SK-N-SH (cell line): ENCODE results near the gene TMEM138. TPM values are rescaled to one million over a fixed set of nuclear protein-coding genes. Genes with fewer than 3 reads are reported as not detected.

Source experiments
- CTCF ChIA-PET: fragments of 300-600, 350-600 bp; formaldehyde crosslinking; extraction: SDS; loops from one replicate; lab custom pipeline; 2021; lab: Yijun Ruan, JAX
- POLR2A ChIA-PET: fragments of 350-600 bp; sonication (Branson Sonifier 250); formaldehyde crosslinking; extraction: SDS; loops from one replicate; lab custom pipeline; 2020; ENCODE audit warnings: antibody characterized with exemption, inconsistent platforms; lab: Yijun Ruan, JAX
- DNase-seq: peaks from one replicate; pipeline ENCODE4 v3.0.0; 2012
- H2AFZ ChIP-seq: fragments of 200-600 bp; sonication (generic); 2 replicates; pipeline ENCODE4 v1.8.1; 2016; ENCODE audit warnings: antibody characterized with exemption, mild to moderate bottlenecking, low read depth
- H3F3A ChIP-seq: fragments of 200-600 bp; sonication (generic); replicated peaks from 2 replicates; pipeline ENCODE3; 2016; ENCODE audit warnings: antibody characterized with exemption, mild to moderate bottlenecking; ENCODE audit not compliant: insufficient read depth
- H3K27ac ChIP-seq, 2 experiments: fragments of 200-500 bp in 1 of 2; fragments of 200-600 bp in 1 of 2; sonication (Bioruptor generic) in 1 of 2; sonication (generic), shearing (Covaris generic) in 1 of 2; 2 replicates each; pipeline versions ENCODE4 v1.5.1 to v1.6.1; 2014 to 2016; ENCODE audit warnings: low read depth in 2 of 2, inconsistent platforms in 1 of 2, low read length in 1 of 2, mild to moderate bottlenecking in 1 of 2, mixed read lengths in 1 of 2
- H3K27me3 ChIP-seq: fragments of 200-600 bp; sonication (generic), shearing (Covaris generic); 2 replicates; pipeline ENCODE4 v1.6.1; 2016; ENCODE audit warnings: mixed run types; ENCODE audit not compliant: insufficient read depth
- H3K36me3 ChIP-seq, 2 experiments: fragments of 200-500 bp in 1 of 2; fragments of 200-600 bp in 1 of 2; sonication (Bioruptor generic) in 1 of 2; sonication (generic) in 1 of 2; replicated peaks in 1 of 2; 2 replicates each; pipeline versions ENCODE3 to v1.5.1; 2014 to 2016; ENCODE audit warnings: low read length in 1 of 2, mild to moderate bottlenecking in 1 of 2; ENCODE audit not compliant: insufficient read depth in 2 of 2, control insufficient read depth in 1 of 2
- H3K4me1 ChIP-seq, 2 experiments: fragments of 200-500 bp in 1 of 2; fragments of 200-600 bp in 1 of 2; sonication (Bioruptor generic) in 1 of 2; sonication (generic), shearing (Covaris generic) in 1 of 2; 2 replicates each; pipeline versions ENCODE4 v1.5.1 to v1.6.1; 2014 to 2016; ENCODE audit warnings: low read depth in 1 of 2, low read length in 1 of 2, mixed run types in 1 of 2; ENCODE audit not compliant: insufficient read depth in 2 of 2, control insufficient read depth in 1 of 2
- H3K4me2 ChIP-seq: fragments of 200-600 bp; sonication (generic), shearing (Covaris generic); 2 replicates; pipeline ENCODE4 v1.6.1; 2017; ENCODE audit warnings: mixed run types
- H3K4me3 ChIP-seq, 2 experiments: fragments of 200-500 bp in 1 of 2; fragments of 200-600 bp in 1 of 2; sonication (Bioruptor generic) in 1 of 2; sonication (generic), shearing (Covaris generic) in 1 of 2; 2 replicates each; pipeline versions ENCODE4 v1.5.1 to v1.8.1; 2014 to 2016; ENCODE audit warnings: low read depth in 2 of 2, inconsistent platforms in 1 of 2, low read length in 1 of 2, mild to moderate bottlenecking in 1 of 2, mixed read lengths in 1 of 2, moderate library complexity in 1 of 2
- H3K79me2 ChIP-seq: fragments of 200-600 bp; sonication (generic); 2 replicates; pipeline ENCODE4 v1.8.1; 2017; ENCODE audit warnings: mild to moderate bottlenecking; ENCODE audit not compliant: insufficient read depth
- H3K9ac ChIP-seq: fragments of 200-600 bp; sonication (generic); 2 replicates; pipeline ENCODE4 v1.6.1; 2017; ENCODE audit warnings: mixed run types
- H3K9me2 ChIP-seq: fragments of 200-600 bp; sonication (generic); 2 replicates; pipeline ENCODE4 v1.6.1; 2017; ENCODE audit warnings: mixed run types
- H3K9me3 ChIP-seq: fragments of 200-600 bp; sonication (generic); 2 replicates; pipeline ENCODE4 v1.6.1; 2017; ENCODE audit warnings: mixed run types, mild to moderate bottlenecking, moderate library complexity
- H4K20me1 ChIP-seq: fragments of 200-600 bp; sonication (generic); 2 replicates; pipeline ENCODE4 v1.6.1; 2017; ENCODE audit warnings: mild to moderate bottlenecking, mixed run types; ENCODE audit not compliant: insufficient read depth
- FOXM1 ChIP-seq: IDR thresholded peaks from 2 replicates; pipeline ENCODE4 v1.4.0; 2012; ENCODE audit warnings: low read depth, mild to moderate bottlenecking
- JUND ChIP-seq: IDR thresholded peaks from 2 replicates; pipeline ENCODE4 v1.4.0; 2012
- NFIC ChIP-seq: IDR thresholded peaks from 2 replicates; pipeline ENCODE4 v1.4.0; 2012; ENCODE audit warnings: borderline replicate concordance
- RAD21 ChIP-seq: IDR thresholded peaks from 2 replicates; pipeline ENCODE4 v1.6.1; 2012; ENCODE audit warnings: mild to moderate bottlenecking, low read length
- RCOR1 ChIP-seq: fragments of 150-350 bp; IDR thresholded peaks from 2 replicates; pipeline ENCODE4 v1.6.1; 2017; ENCODE audit warnings: antibody characterized with exemption, low read length
- SIN3A ChIP-seq: IDR thresholded peaks from 2 replicates; pipeline ENCODE4 v1.6.1; 2012; ENCODE audit warnings: low read depth, mild to moderate bottlenecking, low read length, moderate library complexity, borderline replicate concordance
- TAF1 ChIP-seq: IDR thresholded peaks from 2 replicates; pipeline ENCODE4 v1.6.1; 2012; ENCODE audit warnings: low read depth, mild to moderate bottlenecking, low read length, moderate library complexity, borderline replicate concordance
- YY1 ChIP-seq: IDR thresholded peaks from 2 replicates; pipeline ENCODE4 v1.4.0; 2012; ENCODE audit warnings: low read depth, mild to moderate bottlenecking
- WGBS: methylation state at CpG from one replicate; pipeline ENCODE4 v1.1.6; 2017; ENCODE audit warnings: low lambda C conversion rate; 5-methylcytosine and 5-hydroxymethylcytosine counted together
- polyA plus RNA-seq, 3 experiments: library from polyadenylated mRNA; depleted of rRNA; stranded (reverse); fragments of >200 nt; gene quantifications; 2 replicates each; pipeline ENCODE4 v1.2.3, GENCODE V29; 2012
- TF ChIP-seq, protein P1 (sequence below): IDR thresholded peaks from 2 replicates; pipeline ENCODE4; 2012

The TMEM138 gene
- polyA plus RNA-seq, 1 of the 3 experiments (the other 2 are of a cell fraction) = 82.2 TPM

DNA sequence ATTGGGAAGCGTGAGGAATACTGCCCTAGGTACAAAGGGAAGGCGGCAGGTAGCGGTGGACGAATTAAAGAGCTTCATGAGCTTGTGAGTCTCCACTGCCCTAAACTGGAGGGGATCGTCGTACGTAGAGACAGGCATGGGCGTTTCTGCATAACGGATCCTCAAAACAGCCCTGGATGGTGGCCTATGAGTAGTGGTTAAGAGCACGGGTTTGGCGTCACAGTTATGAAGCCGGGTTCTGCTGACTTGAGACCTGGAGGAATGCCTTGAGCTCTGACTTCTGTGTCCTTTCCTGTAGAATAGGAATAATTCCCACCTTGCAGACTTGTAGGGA is 335 bp downstream of the TMEM138 start (continued):
- TF ChIP-seq, protein P1, sequence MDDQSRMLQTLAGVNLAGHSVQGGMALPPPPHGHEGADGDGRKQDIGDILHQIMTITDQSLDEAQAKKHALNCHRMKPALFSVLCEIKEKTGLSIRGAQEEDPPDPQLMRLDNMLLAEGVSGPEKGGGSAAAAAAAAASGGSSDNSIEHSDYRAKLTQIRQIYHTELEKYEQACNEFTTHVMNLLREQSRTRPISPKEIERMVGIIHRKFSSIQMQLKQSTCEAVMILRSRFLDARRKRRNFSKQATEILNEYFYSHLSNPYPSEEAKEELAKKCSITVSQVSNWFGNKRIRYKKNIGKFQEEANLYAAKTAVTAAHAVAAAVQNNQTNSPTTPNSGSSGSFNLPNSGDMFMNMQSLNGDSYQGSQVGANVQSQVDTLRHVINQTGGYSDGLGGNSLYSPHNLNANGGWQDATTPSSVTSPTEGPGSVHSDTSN = no peak

GRCh38 chr11:61364012-61364675 is 2.0 kb downstream of the TMEM138 start:
- CTCF ChIA-PET = interaction anchor here (0.6 to 12.1 kb wide), 4 partner anchors 8 to 71 kb away, joined by 3 to 101 read pairs (median 48); no protein-coding TSS in a partner anchor
- peaks cover 10 to 14% of the 10 kb centered on the region in 2 experiments; a peak in 3 of 4 replicates for H3K4me1 ChIP-seq
- no peak overlapping the region for H3K9ac ChIP-seq
- no peaks in the 10 kb centered on the region for H4K20me1 ChIP-seq
- H3K79me2 ChIP-seq = peaks cover 43% of the 10 kb centered on the region
- WGBS = 100% methylated on average over 5 of the region's 5 CpGs
- POLR2A ChIA-PET = interaction anchor here (1.4 to 3.9 kb wide), 4 partner anchors 19 to 31 kb away, joined by 3 to 57 read pairs (median 10); partner anchors contain the start of genes DDB1, TKFC and TMEM216
- no peaks in the 10 kb centered on the region for H3K9me2 ChIP-seq
- peaks cover 14% of the 10 kb centered on the region for H3F3A ChIP-seq
- no peaks in the 10 kb centered on the region for H3K27me3 ChIP-seq
- no peak overlapping the region for H3K4me2 ChIP-seq
- DNase-seq = no peak
- no peak overlapping the region for H3K4me3 ChIP-seq
- H3K27ac ChIP-seq = no peak overlapping the region
- H2AFZ ChIP-seq = no peak overlapping the region
- no peaks in the 10 kb centered on the region for H3K9me3 ChIP-seq
- no peak for TF ChIP-seq NFIC
- no peak for TF ChIP-seq FOXM1
- no peak for TF ChIP-seq RCOR1
- TF ChIP-seq YY1 = no peak
- no peak for TF ChIP-seq SIN3A
- peaks cover 38 to 47% of the 10 kb centered on the region in 2 experiments for H3K36me3 ChIP-seq

DNA sequence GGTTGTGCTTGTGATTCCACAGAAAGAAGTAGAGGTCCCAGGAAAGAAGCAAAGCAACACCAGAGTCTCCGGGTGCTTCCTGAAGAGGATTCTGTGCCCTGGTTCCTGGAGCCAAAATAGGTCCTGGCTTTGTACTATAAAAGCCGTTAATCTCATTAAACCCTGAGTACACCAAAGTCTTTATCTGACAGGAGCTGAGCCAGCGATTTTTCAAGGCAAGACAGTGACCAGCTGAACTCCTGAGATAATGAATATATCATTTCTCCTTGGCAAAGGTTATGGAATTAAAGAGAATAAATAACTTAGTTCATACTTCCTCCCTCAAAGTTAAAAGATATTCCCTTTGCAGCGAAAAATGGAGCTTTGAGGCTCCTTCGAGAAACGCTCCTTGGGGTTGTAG is 5.2 kb downstream of the TMEM138 start:
- CTCF ChIA-PET = interaction anchor here (0.7 to 12.1 kb wide), 3 partner anchors 18 to 31 kb away, joined by 3 to 101 read pairs (median 93); partner anchors contain the start of gene TMEM216
- no peak overlapping the region for H3K9ac ChIP-seq
- POLR2A ChIA-PET = interaction anchor here (1.8 kb wide), 1 partner anchor 34 kb away, joined by 3 read pairs; no protein-coding TSS in a partner anchor

DNA sequence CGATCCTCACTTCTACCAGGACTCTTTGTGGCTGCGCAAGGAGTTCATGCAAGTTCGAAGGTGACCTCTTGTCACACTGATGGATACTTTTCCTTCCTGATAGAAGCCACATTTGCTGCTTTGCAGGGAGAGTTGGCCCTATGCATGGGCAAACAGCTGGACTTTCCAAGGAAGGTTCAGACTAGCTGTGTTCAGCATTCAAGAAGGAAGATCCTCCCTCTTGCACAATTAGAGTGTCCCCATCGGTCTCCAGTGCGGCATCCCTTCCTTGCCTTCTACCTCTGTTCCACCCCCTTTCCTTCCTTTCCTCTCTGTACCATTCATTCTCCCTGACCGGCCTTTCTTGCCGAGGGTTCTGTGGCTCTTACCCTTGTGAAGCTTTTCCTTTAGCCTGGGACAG is 6.5 kb downstream of the TMEM138 start:
- H3K9ac ChIP-seq = no peak overlapping the region
- H3K9me2 ChIP-seq = no peaks in the 10 kb centered on the region
- no peaks in the 10 kb centered on the region for H3K27me3 ChIP-seq
- H3F3A ChIP-seq = peaks cover 17% of the 10 kb centered on the region
- H3K36me3 ChIP-seq = peaks cover 57 to 75% of the 10 kb centered on the region in 2 experiments
- H3K79me2 ChIP-seq = peaks cover 13% of the 10 kb centered on the region
- 93% methylated on average over 7 of the region's 7 CpGs for WGBS
- no peak overlapping the region for H3K4me3 ChIP-seq
- CTCF ChIA-PET = interaction anchor here (1.4 to 12.1 kb wide), 2 partner anchors 16 to 67 kb away, joined by 3 to 101 read pairs; no protein-coding TSS in a partner anchor
- POLR2A ChIA-PET = no interaction called here
- TF ChIP-seq TAF1 (no peak), RAD21 (no peak)
- H3K4me1 ChIP-seq = peaks cover 0 to 3% of the 10 kb centered on the region in 2 experiments; a peak in 2 of 4 replicates
- H3K9me3 ChIP-seq = peaks cover 9% of the 10 kb centered on the region; the same call in 1 of the 2 replicates
- H3K4me2 ChIP-seq = no peak overlapping the region
- H3K27ac ChIP-seq = no peak overlapping the region
- no peak for DNase-seq
- H2AFZ ChIP-seq = no peak overlapping the region
- no peaks in the 10 kb centered on the region for H4K20me1 ChIP-seq

More for the DNA sequence above, 5.2 kb downstream of the TMEM138 start:
- H3K27me3 ChIP-seq = no peaks in the 10 kb centered on the region
- H2AFZ ChIP-seq = no peak overlapping the region
- H3K79me2 ChIP-seq = peaks cover 25% of the 10 kb centered on the region
- peaks cover 8% of the 10 kb centered on the region for H3F3A ChIP-seq
- peaks cover 0 to 10% of the 10 kb centered on the region in 2 experiments; a peak in 2 of 4 replicates for H3K4me1 ChIP-seq
- H4K20me1 ChIP-seq = no peaks in the 10 kb centered on the region
- TF ChIP-seq TAF1 = no peak
- TF ChIP-seq JUND = no peak
- no peaks in the 10 kb centered on the region for H3K9me2 ChIP-seq
- H3K9me3 ChIP-seq = no peaks in the 10 kb centered on the region
- DNase-seq = no peak
- H3K36me3 ChIP-seq = peaks cover 53 to 68% of the 10 kb centered on the region in 2 experiments
- H3K27ac ChIP-seq = no peak overlapping the region
- 83% methylated on average over 6 of the region's 6 CpGs for WGBS
- H3K4me3 ChIP-seq = no peak overlapping the region
- H3K4me2 ChIP-seq = no peak overlapping the region
